ENCODE measurements around the gene KRTAP10-4.

DNA sequence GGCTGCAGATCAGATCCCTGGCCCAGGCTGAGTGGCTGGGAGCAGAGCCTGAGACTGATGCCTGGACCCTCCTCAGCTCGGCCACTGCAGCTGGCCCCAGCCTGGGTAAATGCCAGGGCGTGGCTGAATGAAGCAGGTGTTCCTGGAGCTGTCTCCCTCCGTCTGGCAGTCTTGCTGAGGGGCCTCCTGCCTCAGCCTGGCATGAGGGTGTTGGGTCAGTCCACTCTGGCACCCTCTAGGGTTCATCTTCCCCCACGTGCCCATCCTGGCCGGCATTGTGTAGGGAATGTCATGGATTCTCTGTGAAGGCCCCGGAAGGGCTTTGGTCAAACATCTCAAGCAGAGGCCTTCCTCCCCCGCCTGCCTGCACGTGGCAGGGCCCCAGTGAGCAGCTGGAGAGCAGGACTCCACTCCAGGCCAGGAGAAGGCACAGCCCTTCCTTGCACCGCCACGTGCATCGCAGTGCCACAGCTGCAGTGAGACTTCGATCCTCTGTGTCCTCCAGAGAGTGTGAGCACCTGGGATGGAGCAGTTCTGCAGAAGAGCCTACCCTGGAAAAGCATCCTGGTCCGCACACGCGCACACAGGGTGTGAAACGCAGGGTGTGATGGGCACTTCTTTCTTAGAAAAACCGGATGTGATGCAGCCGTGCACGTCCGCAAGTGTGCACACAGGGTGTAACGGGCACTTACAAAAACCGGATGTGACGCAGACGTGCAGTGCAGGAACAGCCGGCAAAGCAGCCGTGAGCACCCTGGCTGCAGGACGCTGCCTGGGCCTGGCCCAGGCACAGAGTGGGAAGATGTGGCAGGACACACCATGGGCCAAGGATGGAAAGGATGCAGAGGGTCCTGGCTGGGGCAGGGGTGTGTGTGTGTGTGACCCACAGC, 4.6 kb upstream of the KRTAP10-4 start:
- TF ChIP-seq, protein P1, sequence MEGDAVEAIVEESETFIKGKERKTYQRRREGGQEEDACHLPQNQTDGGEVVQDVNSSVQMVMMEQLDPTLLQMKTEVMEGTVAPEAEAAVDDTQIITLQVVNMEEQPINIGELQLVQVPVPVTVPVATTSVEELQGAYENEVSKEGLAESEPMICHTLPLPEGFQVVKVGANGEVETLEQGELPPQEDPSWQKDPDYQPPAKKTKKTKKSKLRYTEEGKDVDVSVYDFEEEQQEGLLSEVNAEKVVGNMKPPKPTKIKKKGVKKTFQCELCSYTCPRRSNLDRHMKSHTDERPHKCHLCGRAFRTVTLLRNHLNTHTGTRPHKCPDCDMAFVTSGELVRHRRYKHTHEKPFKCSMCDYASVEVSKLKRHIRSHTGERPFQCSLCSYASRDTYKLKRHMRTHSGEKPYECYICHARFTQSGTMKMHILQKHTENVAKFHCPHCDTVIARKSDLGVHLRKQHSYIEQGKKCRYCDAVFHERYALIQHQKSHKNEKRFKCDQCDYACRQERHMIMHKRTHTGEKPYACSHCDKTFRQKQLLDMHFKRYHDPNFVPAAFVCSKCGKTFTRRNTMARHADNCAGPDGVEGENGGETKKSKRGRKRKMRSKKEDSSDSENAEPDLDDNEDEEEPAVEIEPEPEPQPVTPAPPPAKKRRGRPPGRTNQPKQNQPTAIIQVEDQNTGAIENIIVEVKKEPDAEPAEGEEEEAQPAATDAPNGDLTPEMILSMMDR (IDR thresholded peaks at IDR 0.05), result no peak
- no peak for TF ChIP-seq EZH2 (IDR thresholded peaks at IDR 0.05; ENCODE audit: borderline replicate concordance, insufficient read depth, low read depth, low read length, poor library complexity, severe bottlenecking)
